Heart right ventricle (tissue), 16 donors: Measurements from ENCODE around the gene RAB9A. TPM values are rescaled to one million over a fixed set of nuclear protein-coding genes. Genes with fewer than 3 reads are reported as not detected.

Source experiments
- ATAC-seq, 8 donors: fragments of 200-7000 bp; cut with Tn5 transposase; one replicate each; pipeline ENCODE4 v1.9.1; 2020; ENCODE audit warnings: mild to moderate bottlenecking in 8 of 8, moderate library complexity in 8 of 8, moderate number of reproducible peaks in 1 of 8
- DNase-seq, 2 donors: peaks; one replicate each; pipeline ENCODE4 v3.0.0-alpha.2; 2020
- H3K27ac ChIP-seq, 10 donors: fragments of 200-600 bp; sonication (generic) in 2 of 10; one replicate each; pipeline versions ENCODE4 v1.5.0 to v1.8.0; 2020 to 2022; ENCODE audit warnings: mild to moderate bottlenecking in 3 of 10
- H3K27me3 ChIP-seq, 7 donors: fragments of 200-600 bp; one replicate each; pipeline ENCODE4 v1.8.0; 2021 to 2022; ENCODE audit warnings: mild to moderate bottlenecking in 2 of 7
- H3K36me3 ChIP-seq, 9 donors: fragments of 200-600 bp; sonication (generic) in 1 of 9; one replicate each; pipeline versions ENCODE4 v1.5.0 to v1.8.0; 2020 to 2022; ENCODE audit warnings: mild to moderate bottlenecking in 2 of 9
- H3K4me1 ChIP-seq, 9 donors: fragments of 200-600 bp; sonication (generic) in 1 of 9; one replicate each; pipeline versions ENCODE4 v1.5.0 to v1.8.0; 2020 to 2022; ENCODE audit warnings: mild to moderate bottlenecking in 4 of 9
- H3K4me3 ChIP-seq, 10 donors: fragments of 200-600 bp; sonication (generic) in 2 of 10; one replicate each; pipeline versions ENCODE4 v1.5.0 to v1.8.0; 2020 to 2022; ENCODE audit warnings: mild to moderate bottlenecking in 7 of 10, moderate library complexity in 2 of 10
- H3K9me3 ChIP-seq, 11 donors: fragments of 200-600 bp in 10 of 11; sonication (generic) in 2 of 11; one replicate each; pipeline versions ENCODE4 v1.5.0 to v1.8.0; 2013 to 2022; ENCODE audit warnings: mild to moderate bottlenecking in 2 of 11, control low read depth in 1 of 11, moderate library complexity in 1 of 11
- CTCF ChIP-seq, 9 donors: fragments of 200-600 bp; sonication (generic) in 2 of 9; IDR thresholded peaks; one replicate each; pipeline versions ENCODE4 v1.5.0 to v1.8.0; 2021 to 2022; ENCODE audit warnings: antibody characterized with exemption in 9 of 9, mild to moderate bottlenecking in 5 of 9, moderate library complexity in 1 of 9
- WGBS, 2 donors: extraction: QIAGEN DNeasy Blood & Tissue Kit; methylation state at CpG; one replicate each; pipeline ENCODE4 v1.1.7; 2013; ENCODE audit warnings: inconsistent platforms in 1 of 2; 5-methylcytosine and 5-hydroxymethylcytosine counted together
- intact Hi-C, 10 donors: fragments of 100-400 bp; cut with DNase I; formaldehyde crosslinking; loops; one replicate each; pipeline versions ENCODE4 v1.11.1 to v1.14.2; 2022
- polyA plus RNA-seq, 2 donors: library from polyadenylated mRNA; stranded (reverse); fragments of 200-250 nt; gene quantifications; one replicate each; pipeline ENCODE4 v1.2.3, GENCODE V29; 2013
- total RNA-seq, 10 donors: library from RNA; stranded (reverse); fragmentation: NEBNext Ultra II Directional in 3 of 10; extraction: Animal tissue kit (Norgen Biotek cat#: 25700) in 3 of 10; gene quantifications; one replicate each; pipeline versions ENCODE4 v1.2.1 to v1.2.4, GENCODE V29; 2021 to 2023
- donor health status: Arrhythmogenic right ventricular cardiomyopathy.
- donor health status: ischemic (EF 13 %, LVEDD 7.1; RV severe dilation, severe dysfunction).
- donor health status: healthy with polysubstance abuse.
- donor health status: DM: no; HTN: yes; CAD: no.
- donor health status: DM: no; HTN: no; CAD: no.
- donor health status: ischemic (EF 25% LVEDD 6.9; RV normal size, moderate dysfunction).
- donor health status: ischemic (EF 25% LVEDD 5.7; RV mildly dilated, moderate dysfunction).
- donor health status: healthy.
- donor health status: DM: yes; HTN: yes; CAD: no.
- donor health status: Ischemic cardiomyopathy.
- donor health status: ischemic (EF 35%, LVEDD 5.7; RV mildly dilated, moderate dysfunction).
- donor health status: nonischemic (EF 11% LVEDD 7.7; RV severe dilation, severe dysfunction).
- donor health status: DM: yes; HTN: yes; CAD: no.
- donor health status: PGD.
- donor health status: ischemic (EF 29% LVEDD 5.4; RV normal size, mild dysfunction).
- donor health status: nonischemic (EF 23%, LVEDD 6.1; RV moderate dilation, normal function).

The RAB9A gene
- total and polyA plus RNA-seq, 12 donors = 5.1 to 28.9 (median 19.5) TPM

GRCh38 chrX:13694983-13695382 lies 6.1 kb downstream of the RAB9A start:
- peaks cover 0 to 24% (median 0%) of the 10 kb centered on the region in 7 donors for H3K27me3 ChIP-seq
- no peaks in the 10 kb centered on the region for H3K36me3 ChIP-seq
- intact Hi-C loops = loop anchor here in 1 of 10 donors (5.0 kb wide), 1 partner anchor 37 kb away; the partner anchor contains the start of genes OFD1 and TRAPPC2
- WGBS, 2 donors = 52 to 61% methylated on average over 8 of the region's 8 CpGs
- DNase-seq (no peak), ATAC-seq (no peak)
- peak overlapping the region in 1 of 10 donors; percentile 26 for H3K27ac ChIP-seq
- H3K9me3 ChIP-seq = no peaks in the 10 kb centered on the region
- no peak overlapping the region for H3K4me3 ChIP-seq
- H3K4me1 ChIP-seq = peaks cover 0 to 80% (median 60%) of the 10 kb centered on the region in 9 donors
- TF ChIP-seq CTCF (IDR thresholded peaks at IDR 0.05) = no peak

GRCh38 chrX:13695601-13696115 lies 6.7 kb downstream of the RAB9A start:
- Histone ChIP-seq H3K4me1 (peaks cover 0 to 79% (median 57%) of the 10 kb centered on the region in 9 donors), H3K9me3 (no peaks in the 10 kb centered on the region), H3K36me3 (no peaks in the 10 kb centered on the region), H3K4me3 (no peak overlapping the region), H3K27ac (no peak overlapping the region), H3K27me3 (peaks cover 0 to 17% (median 0%) of the 10 kb centered on the region in 7 donors)
- DNase-seq = no peak
- no peak for ATAC-seq
- WGBS, 2 donors = 88% methylated on average over 4 of the region's 4 CpGs
- intact Hi-C loops = no loop called here
- TF ChIP-seq CTCF (IDR thresholded peaks at IDR 0.05) = no peak

- no peak overlapping the region for H3K27ac ChIP-seq
- H3K4me3 ChIP-seq = no peak overlapping the region
- WGBS, 2 donors = 98 to 100% methylated on average over 2 of the region's 2 CpGs
- no peak for TF ChIP-seq CTCF (IDR thresholded peaks at IDR 0.05)
- no peak for DNase-seq
- H3K9me3 ChIP-seq = no peaks in the 10 kb centered on the region
- H3K36me3 ChIP-seq = no peaks in the 10 kb centered on the region
- peaks cover 0 to 13% (median 0%) of the 10 kb centered on the region in 7 donors for H3K27me3 ChIP-seq
- H3K4me1 ChIP-seq = peaks cover 0 to 84% (median 59%) of the 10 kb centered on the region in 9 donors
- ATAC-seq = peak in 1 of 8 donors; percentile 27
- intact Hi-C loops = no loop called here
Measured at GRCh38 chrX:13697455-13697854, 8.5 kb downstream of the RAB9A start.

- Histone ChIP-seq H3K4me1 (peaks cover 0 to 84% (median 55%) of the 10 kb centered on the region in 9 donors), H3K4me3 (no peak overlapping the region), H3K27me3 (peaks cover 0 to 13% (median 0%) of the 10 kb centered on the region in 7 donors), H3K27ac (no peak overlapping the region), H3K36me3 (no peaks in the 10 kb centered on the region), H3K9me3 (no peaks in the 10 kb centered on the region)
- WGBS, 2 donors = 78 to 89% methylated on average over 1 of the region's 1 CpG
- no peak for ATAC-seq
- intact Hi-C loops = no loop called here
- DNase-seq = no peak
- no peak for TF ChIP-seq CTCF (IDR thresholded peaks at IDR 0.05)
Measured at GRCh38 chrX:13697976-13698375, 9.0 kb downstream of the RAB9A start.
